ENCODE measurements around the gene MYO1D. TPM values are rescaled to one million over a fixed set of nuclear protein-coding genes. Genes with fewer than 3 reads are reported as not detected.

The MYO1D gene
- total RNA-seq, 1 experiment from 2014 or later, result 35.7 TPM

DNA sequence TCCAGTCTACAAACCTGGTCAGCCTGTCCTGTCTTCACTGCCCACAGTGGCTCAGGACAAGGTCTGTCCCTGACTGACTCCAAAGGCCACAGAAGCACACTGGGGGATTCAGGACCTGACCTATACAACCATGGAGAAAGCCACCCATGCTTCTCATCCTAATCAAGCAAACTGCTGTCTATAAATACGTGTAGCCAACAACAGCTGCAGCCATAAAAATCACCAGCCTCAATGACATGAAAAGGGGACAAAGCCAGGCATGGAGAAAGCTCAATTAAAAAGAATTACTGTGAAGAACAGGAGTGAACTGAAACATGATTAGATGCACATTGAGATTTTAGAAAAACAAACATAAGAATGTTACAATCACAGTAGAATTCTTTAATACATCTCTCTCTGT lies 220.0 kb downstream of the MYO1D start:
- Histone ChIP-seq H3K27ac (ENCODE audit: low read depth, low read length) (no peak overlapping the region), H2AFZ (ENCODE audit: low read depth, low read length, poor library complexity, severe bottlenecking) (no peak overlapping the region), H3K27me3 (ENCODE audit: insufficient read depth, low read length) (no peaks in the 10 kb centered on the region), H3K9ac (ENCODE audit: low read length) (no peak overlapping the region), H3K4me3 (replicated peaks in 1 of 2; ENCODE audit: low read depth in 1 of 2, low read length in 2 of 2) (no peak overlapping the region), H3K79me2 (ENCODE audit: insufficient read depth, low read length) (no peaks in the 10 kb centered on the region), H3K4me2 (ENCODE audit: low read length) (no peak overlapping the region), H3K4me1 (ENCODE audit: control insufficient read depth in 1 of 2, insufficient read depth in 2 of 2, low read length in 2 of 2) (no peaks in the 10 kb centered on the region), H3K9me2 (ENCODE audit: insufficient read depth) (no peaks in the 10 kb centered on the region), H3K9me3 (ENCODE audit: control insufficient read depth in 1 of 2, insufficient read depth in 1 of 2, low read depth in 1 of 2, low read length in 2 of 2) (no peaks in the 10 kb centered on the region), H3K36me3 (ENCODE audit: control insufficient read depth in 1 of 2, insufficient read depth in 2 of 2, low read length in 2 of 2) (no peaks in the 10 kb centered on the region), H4K20me1 (ENCODE audit: insufficient read depth) (no peaks in the 10 kb centered on the region)
- ATAC-seq, result no peak
- no TSS peak for BruUV-seq (replicated peaks)
- POLR2A ChIA-PET, result no interaction called here
- RAD21 ChIA-PET (ENCODE audit: low non-redundant PET in 1 of 2, low total read pairs in 2 of 2, uncharacterized antibody in 2 of 2, unreplicated experiment in 2 of 2), result no interaction called here
- CTCF ChIA-PET, result no interaction called here
- TF ChIP-seq SP1 (IDR thresholded peaks at IDR 0.05; ENCODE audit: low read depth) (no peak), EZH2phosphoT487 (IDR thresholded peaks at IDR 0.05; ENCODE audit: borderline replicate concordance) (no peak), JUND (IDR thresholded peaks at IDR 0.05) (no peak), EGR1 (IDR thresholded peaks at IDR 0.05; ENCODE audit: low read depth) (no peak), CEBPB (IDR thresholded peaks at IDR 0.05; ENCODE audit: low read depth) (no peak), EZH2 (IDR thresholded peaks at IDR 0.05) (no peak), YY1 (IDR thresholded peaks at IDR 0.05; ENCODE audit: extremely low read depth, insufficient replicate concordance, low read depth, low read length) (no peak)
- TF ChIP-seq, protein P1, sequence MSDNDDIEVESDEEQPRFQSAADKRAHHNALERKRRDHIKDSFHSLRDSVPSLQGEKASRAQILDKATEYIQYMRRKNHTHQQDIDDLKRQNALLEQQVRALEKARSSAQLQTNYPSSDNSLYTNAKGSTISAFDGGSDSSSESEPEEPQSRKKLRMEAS (IDR thresholded peaks at IDR 0.05), result no peak
- TF ChIP-seq, protein P2, sequence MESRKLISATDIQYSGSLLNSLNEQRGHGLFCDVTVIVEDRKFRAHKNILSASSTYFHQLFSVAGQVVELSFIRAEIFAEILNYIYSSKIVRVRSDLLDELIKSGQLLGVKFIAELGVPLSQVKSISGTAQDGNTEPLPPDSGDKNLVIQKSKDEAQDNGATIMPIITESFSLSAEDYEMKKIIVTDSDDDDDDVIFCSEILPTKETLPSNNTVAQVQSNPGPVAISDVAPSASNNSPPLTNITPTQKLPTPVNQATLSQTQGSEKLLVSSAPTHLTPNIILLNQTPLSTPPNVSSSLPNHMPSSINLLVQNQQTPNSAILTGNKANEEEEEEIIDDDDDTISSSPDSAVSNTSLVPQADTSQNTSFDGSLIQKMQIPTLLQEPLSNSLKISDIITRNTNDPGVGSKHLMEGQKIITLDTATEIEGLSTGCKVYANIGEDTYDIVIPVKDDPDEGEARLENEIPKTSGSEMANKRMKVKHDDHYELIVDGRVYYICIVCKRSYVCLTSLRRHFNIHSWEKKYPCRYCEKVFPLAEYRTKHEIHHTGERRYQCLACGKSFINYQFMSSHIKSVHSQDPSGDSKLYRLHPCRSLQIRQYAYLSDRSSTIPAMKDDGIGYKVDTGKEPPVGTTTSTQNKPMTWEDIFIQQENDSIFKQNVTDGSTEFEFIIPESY (IDR thresholded peaks at IDR 0.05; ENCODE audit: extremely low read depth, insufficient replicate concordance, low read length), result no peak
- intact Hi-C loops (cut with micrococcal nuclease), result loop anchor here (10.0 kb wide), 1 partner anchor 192 kb away; no protein-coding TSS in a partner anchor
- no peak for DNase-seq (ENCODE audit: low read depth, low spot score)

All from HCT116 (cell line).